K562 (cell line): ENCODE results near the gene LRP2. TPM values are rescaled to one million over a fixed set of nuclear protein-coding genes. Genes with fewer than 3 reads are reported as not detected.

Experiments
- PHF21A ChIP-seq: fragments of 450-650 bp; IDR thresholded peaks from 2 replicates; pipeline ENCODE4 v1.6.1; 2017; ENCODE audit warnings: low read depth, borderline replicate concordance
- RBM22 ChIP-seq: fragments of 200-400 bp; formaldehyde crosslinking; IDR thresholded peaks from 2 replicates; pipeline ENCODE4 v1.6.1; 2018; ENCODE audit warnings: low read length, low read depth; ENCODE audit not compliant: poor library complexity, severe bottlenecking
- SREBF1 ChIP-seq: fragments of 150-350 bp; IDR thresholded peaks from 2 replicates; pipeline ENCODE4 v1.6.1; 2014; ENCODE audit warnings: antibody characterized with exemption, low read depth, low read length, borderline replicate concordance
- ZBTB1 ChIP-seq: sonication (generic); formaldehyde crosslinking; IDR thresholded peaks from 2 replicates; pipeline ENCODE4 v1.8.1; 2023; ENCODE audit warnings: missing genetic modification reagents, low read depth, mild to moderate bottlenecking, borderline replicate concordance
- ZBTB11 ChIP-seq, 3 experiments: fragments of 200-800 bp in 1 of 3; fragments of 250-450 bp in 1 of 3; fragments of 450-650 bp in 1 of 3; sonication (Bioruptor Pico) in 1 of 3; sonication (Bioruptor generic) in 1 of 3; formaldehyde crosslinking in 1 of 3; IDR thresholded peaks; 2 replicates each; pipeline versions ENCODE4 v1.6.1 to v1.8.0; 2016 to 2022; ENCODE audit warnings: mild to moderate bottlenecking in 2 of 3, missing genetic modification characterization in 2 of 3, missing compliant biosample characterization in 1 of 3, moderate library complexity in 1 of 3
- ZFP91 ChIP-seq: sonication (generic); formaldehyde crosslinking; IDR thresholded peaks from 2 replicates; pipeline ENCODE4 v1.8.0; 2022; ENCODE audit warnings: mild to moderate bottlenecking, missing genetic modification reagents
- ZKSCAN3 ChIP-seq: fragments of 250-450 bp; sonication (Bioruptor Pico); IDR thresholded peaks from 2 replicates; pipeline ENCODE4 v1.4.0; 2020
- ZNF445 ChIP-seq: fragments of 250-450 bp; sonication (Bioruptor Pico); IDR thresholded peaks from 2 replicates; pipeline ENCODE4 v1.4.0; 2020; ENCODE audit warnings: low read depth, mild to moderate bottlenecking, moderate library complexity
- ZNF830 ChIP-seq: fragments of 250-450 bp; sonication (Bioruptor Pico); IDR thresholded peaks from 2 replicates; pipeline ENCODE4 v1.5.0; 2021; ENCODE audit warnings: mild to moderate bottlenecking
- polyA plus RNA-seq, 8 experiments: library from polyadenylated mRNA; depleted of rRNA in 4 of 8; stranded (reverse) in 5 of 8; unstranded in 3 of 8; fragments of >200 nt; fragmentation: Nextera tagmentation in 2 of 8; fragmentation: Illumina TruSeq in 1 of 8; extraction: Ambion mirVana in 2 of 8; extraction: Trizol in 1 of 8; gene quantifications; 2 replicates each; pipeline versions ENCODE4 v1.2.1 to v1.2.3, GENCODE V29; 2011 to 2014; ENCODE audit warnings: inconsistent platforms in 1 of 8, missing spikeins in 1 of 8
- total RNA-seq, 7 experiments: library from RNA; depleted of rRNA in 6 of 7; stranded (reverse); fragments of >200 nt in 6 of 7; fragmentation: Illumina TruSeq in 2 of 7; extraction: Trizol in 2 of 7; gene quantifications; 2 replicates each; pipeline versions ENCODE4 v1.2.1 to v1.2.3, GENCODE V29; 2011 to 2021; ENCODE audit warnings: low replicate concordance in 1 of 7
- TF ChIP-seq, protein P1 (sequence below), 2 experiments: fragments of 450-650 bp in 1 of 2; IDR thresholded peaks; 2 replicates each; pipeline ENCODE4 v1.6.1; 2011 to 2017; ENCODE audit warnings: low read depth in 2 of 2, antibody characterized with exemption in 1 of 2, borderline replicate concordance in 1 of 2, low read length in 1 of 2, mild to moderate bottlenecking in 1 of 2, mixed read lengths in 1 of 2; ENCODE audit not compliant: control insufficient read depth in 1 of 2

LRP2 gene
- total and polyA plus RNA-seq, 9 of the 15 experiments (the other 6 are each of a cell fraction or from before 2014, with no cell fraction given), result 0.04 to 0.18 (median 0.11) TPM; not detected in 1

DNA sequence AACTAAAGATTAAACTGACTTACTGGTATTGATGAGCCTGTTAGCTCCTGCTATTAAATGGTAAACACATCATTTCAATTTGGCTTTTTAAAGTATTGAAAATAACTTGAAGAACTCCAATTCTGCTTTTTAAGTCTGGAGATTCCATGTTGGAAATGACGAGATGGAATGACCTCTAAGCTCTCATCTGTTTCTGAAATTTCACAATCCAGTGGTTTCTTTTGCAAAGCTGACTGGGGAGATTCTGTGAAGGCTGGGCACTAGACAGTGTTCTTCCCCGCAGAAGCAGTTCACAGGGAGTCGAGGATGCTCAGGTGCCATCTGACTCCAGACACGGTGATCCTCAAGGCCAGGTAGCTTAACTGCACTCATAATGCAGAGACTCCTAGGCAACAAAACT is 248.3 kb downstream of the LRP2 start (continued):
- TF ChIP-seq ZFP91 (CRISPR knock-in tag) (no peak), ZKSCAN3 (no peak), ZBTB11 (CRISPR knock-in tag; IDR thresholded peaks at IDR 0.05) (no peak), ZNF830 (no peak), ZBTB1 (CRISPR knock-in tag) (no peak), SREBF1 (no peak), RBM22 (no peak), ZNF445 (CRISPR knock-in tag) (no peak), PHF21A (no peak)
- TF ChIP-seq, protein P1, sequence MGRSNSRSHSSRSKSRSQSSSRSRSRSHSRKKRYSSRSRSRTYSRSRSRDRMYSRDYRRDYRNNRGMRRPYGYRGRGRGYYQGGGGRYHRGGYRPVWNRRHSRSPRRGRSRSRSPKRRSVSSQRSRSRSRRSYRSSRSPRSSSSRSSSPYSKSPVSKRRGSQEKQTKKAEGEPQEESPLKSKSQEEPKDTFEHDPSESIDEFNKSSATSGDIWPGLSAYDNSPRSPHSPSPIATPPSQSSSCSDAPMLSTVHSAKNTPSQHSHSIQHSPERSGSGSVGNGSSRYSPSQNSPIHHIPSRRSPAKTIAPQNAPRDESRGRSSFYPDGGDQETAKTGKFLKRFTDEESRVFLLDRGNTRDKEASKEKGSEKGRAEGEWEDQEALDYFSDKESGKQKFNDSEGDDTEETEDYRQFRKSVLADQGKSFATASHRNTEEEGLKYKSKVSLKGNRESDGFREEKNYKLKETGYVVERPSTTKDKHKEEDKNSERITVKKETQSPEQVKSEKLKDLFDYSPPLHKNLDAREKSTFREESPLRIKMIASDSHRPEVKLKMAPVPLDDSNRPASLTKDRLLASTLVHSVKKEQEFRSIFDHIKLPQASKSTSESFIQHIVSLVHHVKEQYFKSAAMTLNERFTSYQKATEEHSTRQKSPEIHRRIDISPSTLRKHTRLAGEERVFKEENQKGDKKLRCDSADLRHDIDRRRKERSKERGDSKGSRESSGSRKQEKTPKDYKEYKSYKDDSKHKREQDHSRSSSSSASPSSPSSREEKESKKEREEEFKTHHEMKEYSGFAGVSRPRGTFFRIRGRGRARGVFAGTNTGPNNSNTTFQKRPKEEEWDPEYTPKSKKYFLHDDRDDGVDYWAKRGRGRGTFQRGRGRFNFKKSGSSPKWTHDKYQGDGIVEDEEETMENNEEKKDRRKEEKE (IDR thresholded peaks at IDR 0.05; ENCODE audit: borderline replicate concordance in 1 of 2, control insufficient read depth in 1 of 2, low read depth in 2 of 2, low read length in 1 of 2), result no peak
